ENCODE measurements around the gene DUOX1.

The DUOX1 gene

GRCh38 chr15:45168751-45169551 is 39.2 kb downstream of the DUOX1 start:
- ATAC-seq, result no peak

DNA sequence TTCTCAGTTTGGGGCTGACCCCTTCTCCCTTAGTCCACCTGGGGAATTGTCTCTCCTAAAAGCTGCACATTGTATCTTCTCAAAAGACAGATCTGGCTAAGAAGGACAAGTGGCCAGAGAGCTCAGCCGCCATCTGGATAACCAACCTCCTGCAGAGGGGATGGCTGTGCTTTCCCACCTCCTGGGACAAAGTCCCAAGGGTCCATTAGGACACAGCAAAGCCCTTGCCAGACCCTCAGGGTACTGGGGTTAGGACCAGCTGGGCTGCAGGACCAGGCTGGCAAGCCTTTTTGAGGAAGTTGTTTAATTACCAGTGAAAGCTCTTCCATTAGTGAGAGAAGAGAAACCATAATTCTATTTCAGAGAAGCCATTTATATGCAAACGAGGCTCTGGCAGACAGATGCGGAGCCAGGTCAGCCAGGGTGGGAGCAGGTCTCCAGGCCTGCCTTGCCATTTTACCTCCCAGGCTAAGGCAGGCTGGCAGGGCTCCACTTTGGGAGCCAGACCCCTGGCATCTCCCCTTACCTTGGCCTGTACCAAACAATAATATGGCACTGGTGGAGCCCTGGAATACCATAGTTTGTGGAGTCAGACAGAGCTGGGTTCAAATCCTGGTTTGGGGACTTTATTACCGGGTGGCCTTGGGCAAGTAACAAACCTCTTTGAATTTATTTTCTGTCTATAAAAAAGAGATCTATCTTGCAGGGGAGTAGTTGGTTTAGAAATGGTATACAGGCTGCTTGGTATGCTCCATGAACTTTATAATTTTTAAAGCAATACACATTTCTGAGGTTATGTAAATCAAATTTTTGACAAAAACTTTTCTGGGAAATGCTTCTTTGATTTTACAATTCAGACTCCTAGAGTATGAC is 40.0 kb downstream of the DUOX1 start:
- no peak for ATAC-seq

DNA sequence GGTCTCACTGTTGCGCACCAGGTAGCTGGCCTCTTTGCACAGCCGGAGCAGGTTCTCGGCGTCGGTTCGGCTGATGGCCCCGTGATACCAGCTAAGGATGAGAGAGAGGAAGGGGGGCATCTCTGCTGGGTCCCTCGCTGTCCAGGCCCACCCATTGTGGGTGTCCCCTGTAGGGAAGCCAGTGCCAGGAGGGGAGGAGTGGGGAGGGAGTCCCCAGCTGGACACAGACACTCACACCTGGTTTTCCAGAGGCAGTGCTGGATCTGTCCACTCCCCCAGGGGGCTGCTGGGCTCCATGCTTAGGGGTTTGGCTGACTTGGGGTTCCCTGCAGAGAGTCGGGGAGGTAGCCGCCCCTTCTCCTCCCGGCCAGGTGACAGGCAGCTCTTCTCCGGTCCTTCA is 42.1 kb downstream of the DUOX1 start:
- no peak for ATAC-seq

DNA sequence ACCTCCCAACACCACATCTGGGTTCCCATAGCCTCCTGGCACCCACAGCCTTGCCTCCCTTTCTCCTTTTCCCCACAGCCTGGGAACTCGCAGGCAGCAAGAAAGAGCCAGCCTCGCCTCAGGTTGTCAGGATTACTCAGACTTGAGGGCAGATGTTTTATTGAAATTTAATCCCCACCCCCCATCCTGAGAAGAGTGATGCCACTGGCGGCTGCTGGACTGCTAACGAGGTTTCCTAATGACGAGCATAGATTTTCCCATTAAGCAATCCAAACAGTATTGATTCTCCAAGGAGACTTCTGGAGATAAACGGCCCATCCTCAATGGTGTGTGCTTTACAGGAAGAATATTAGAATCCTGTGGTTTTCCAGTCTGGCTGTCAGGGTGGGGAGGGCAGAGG is 44.3 kb downstream of the DUOX1 start:
- no peak for ATAC-seq

GRCh38 chr15:45174577-45174976 is 44.8 kb downstream of the DUOX1 start:
- no peak for ATAC-seq

DNA sequence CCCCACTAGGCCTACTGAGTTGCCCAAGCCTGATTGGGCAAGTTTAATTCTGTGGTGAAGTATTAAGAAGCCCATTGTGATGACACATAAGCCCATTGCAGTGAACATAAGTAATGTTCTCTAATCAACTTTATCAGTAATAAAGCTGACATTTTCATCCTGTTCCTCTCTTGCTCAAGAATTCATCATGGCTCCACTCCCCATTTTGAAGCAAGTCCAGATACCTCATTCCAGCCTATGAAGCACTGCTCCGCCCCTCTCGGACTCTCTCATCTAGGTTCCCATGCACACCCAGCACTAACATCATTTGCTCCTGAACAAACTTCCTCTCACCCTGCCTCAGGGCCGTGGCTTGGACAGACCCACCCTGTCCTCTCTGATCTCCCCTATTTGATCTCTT is 47.5 kb downstream of the DUOX1 start:
- ATAC-seq, result no peak

DNA sequence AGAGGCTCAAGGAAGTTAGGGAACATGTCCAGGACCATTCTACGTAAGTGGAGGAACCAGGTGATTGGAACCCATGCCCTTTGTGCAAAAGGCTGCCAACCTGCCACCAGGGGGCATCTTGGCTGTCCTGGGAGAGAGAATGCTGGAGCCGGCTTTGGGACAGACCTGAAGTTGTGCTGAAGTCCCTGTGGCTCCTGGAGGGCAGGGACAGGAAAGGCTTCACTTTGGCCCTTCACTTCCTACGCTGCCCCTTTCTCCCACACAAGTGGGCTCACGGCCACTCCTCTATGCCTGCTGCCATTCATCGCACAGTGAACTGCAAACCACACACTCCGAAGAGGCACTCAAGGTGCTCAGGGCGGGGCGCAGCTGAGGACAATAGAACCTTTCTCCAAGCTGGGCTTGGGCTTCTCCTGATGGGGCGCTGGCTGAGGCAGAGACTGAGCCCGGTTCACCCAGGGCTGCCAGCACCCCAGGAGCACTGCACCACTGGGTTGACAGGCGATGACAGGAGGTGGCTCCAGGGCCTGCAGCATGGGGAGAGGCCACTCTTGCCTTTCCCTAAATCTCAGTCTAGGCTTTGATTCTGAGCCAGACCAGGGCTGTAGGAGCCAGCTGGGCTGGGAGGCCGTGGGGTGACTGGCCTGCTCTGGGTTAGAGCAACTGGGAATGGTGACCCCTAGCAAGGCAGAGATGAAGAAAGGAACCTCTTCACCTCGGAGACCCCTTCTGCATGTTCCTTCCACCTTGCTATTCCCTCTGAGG is 49.6 kb downstream of the DUOX1 start:
- peak; percentile 38 to 55 for ATAC-seq

DNA sequence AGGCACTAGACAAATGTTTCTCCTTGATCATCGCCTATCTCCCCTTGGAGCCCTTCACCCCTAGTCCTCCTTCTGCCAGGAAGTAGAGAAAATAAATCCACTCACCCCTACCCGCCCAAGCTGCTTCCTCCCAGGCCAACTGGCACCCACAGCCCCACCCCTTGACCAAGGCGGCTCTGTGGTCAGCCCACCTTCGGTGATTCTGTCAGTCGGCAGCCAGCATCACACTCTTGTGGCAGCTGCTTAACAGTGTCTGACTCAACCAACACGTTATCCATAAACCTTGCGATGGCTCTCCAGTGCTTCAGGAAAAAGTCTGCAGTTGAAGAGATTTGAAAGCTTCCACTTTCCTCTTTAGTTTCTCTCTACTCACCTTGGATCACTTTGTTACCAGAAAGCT is 50.4 kb downstream of the DUOX1 start:
- ATAC-seq, result peak in 1 of 2 donors; percentile 33

- ATAC-seq, result no peak
These were observed 51.0 kb downstream of the DUOX1 start for GRCh38 chr15:45180648-45181436.

- no peak for ATAC-seq
These were observed 51.9 kb downstream of the DUOX1 start for GRCh38 chr15:45181491-45182285.

GRCh38 chr15:45182996-45183395 is 53.2 kb downstream of the DUOX1 start:
- ATAC-seq, result no peak

GRCh38 chr15:45183511-45183910 is 53.7 kb downstream of the DUOX1 start:
- ATAC-seq, result no peak

- ATAC-seq, result no peak
These were observed 54.8 kb downstream of the DUOX1 start for GRCh38 chr15:45184562-45185041.

DNA sequence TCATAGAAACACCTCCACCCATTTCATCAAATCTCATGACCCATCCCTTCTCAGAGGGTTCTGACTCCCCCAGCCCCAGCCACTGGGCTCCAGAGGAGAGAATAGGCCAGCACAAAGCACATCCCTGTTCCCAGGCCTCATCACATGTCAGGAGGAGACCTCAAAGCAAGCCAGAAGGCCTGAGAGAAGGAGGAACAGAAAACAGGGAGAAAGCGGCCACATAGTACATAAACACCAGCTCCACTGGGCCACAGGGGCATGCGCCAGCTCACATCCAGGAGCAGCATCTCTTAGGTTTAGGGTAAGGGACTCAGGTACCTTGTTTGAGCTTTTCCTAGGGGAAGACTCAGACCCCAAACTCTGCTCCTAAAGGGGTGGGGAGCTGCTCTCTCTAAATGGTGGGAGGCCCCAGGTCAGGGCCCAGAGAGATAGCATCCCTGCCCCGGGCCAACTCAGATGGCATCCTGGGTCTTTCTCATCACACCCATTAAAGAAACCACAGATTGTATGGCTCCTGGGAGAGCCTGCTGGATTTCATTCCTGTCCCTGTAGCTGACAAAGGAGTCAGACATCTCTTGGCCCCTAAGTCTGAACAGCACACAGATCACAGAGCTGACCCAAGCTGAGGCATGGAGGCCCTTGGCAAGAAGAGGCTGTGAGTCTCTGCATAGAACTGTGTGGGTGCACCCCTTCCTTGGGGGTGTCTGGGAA is 55.4 kb downstream of the DUOX1 start:
- ATAC-seq, result no peak

DNA sequence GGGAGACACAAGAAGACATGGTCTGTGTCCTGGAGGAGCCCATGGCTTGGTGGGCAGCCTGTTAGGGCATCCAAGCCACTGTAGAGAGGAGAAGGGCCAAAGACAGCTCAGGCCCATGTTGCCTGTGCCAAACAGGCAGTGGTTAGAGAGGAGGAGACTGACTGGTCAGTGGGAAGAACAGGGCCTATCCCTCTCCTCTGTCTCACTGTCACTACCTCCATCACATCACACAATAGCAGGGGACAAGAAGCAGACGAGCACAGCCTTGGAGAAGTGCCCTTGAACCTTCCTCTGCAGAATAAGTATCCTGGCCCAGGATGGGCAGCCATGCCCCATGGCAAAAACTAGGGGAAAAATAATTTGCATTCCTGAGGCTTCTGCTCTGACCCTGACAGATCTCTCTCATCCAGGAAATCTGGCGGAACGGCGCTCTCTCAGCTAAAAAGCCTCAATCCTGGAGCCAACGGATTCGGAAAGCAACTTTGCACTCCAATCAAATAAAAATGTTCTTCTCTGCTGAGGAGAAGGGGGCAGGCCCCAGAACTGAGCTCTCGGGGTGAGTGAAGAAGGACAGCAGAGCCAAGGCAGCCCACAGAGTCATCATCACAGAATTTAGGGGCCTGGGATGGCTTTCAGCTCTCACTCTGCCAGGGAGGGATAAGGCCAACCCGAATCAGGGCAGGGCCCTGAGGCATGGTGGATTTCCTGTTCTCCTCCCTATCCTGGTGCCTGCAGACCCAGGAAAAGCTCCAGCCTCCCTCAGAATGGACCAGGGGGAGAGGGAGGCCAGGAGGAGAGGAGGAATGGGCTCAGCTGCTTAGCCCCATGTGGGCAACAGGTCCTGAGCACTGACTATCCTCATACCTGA is 56.3 kb downstream of the DUOX1 start:
- no peak for ATAC-seq

- ATAC-seq, result no peak
These were observed 57.2 kb downstream of the DUOX1 start for GRCh38 chr15:45186771-45187577.

GRCh38 chr15:45187578-45187893 is 57.7 kb downstream of the DUOX1 start:
- no peak for ATAC-seq

DNA sequence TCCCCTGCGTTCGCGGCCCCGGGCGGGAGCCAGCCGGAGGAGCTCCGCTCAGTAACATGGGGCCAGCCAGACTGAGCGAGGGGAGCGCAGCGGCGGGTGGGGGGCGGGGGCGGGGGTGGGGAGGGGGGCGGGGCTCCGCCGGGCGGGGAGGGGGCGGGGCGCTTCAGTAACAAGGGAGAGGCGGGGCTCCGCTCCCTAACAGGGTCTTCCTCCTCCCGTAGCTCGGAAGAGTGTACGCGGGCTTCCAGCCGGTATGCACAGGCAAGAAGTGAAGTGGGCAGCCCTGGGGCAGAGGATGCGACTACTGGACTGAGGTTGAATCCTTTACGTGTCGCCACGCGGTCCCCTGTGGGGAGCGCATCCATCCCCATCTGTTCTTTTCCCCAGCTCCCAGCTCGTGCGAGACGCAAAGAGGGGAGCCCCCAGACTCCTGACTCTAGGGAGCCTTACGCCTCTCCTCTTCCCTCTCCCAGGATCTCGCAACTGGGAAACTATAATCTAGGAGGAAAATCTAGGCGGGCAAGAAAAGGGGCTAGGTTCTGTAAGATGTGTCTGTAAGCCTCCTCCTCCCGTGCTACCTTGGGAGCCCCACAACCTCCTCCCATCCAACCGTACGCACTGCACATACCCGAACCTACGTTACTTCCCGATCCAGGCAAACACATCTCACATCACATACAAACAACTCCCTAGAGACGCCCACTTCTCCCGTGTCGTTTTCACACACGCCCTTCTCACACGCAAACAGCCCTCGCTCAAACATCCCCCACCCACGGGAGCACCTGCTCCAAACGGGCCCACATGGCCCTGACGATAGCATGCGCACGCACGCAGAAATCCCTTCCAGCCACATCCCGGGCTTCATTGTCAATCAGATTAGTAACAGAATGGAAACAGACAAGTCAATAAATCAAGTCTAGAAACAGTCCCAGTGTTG is 58.4 kb downstream of the DUOX1 start, which contains the start of gene SHF:
Gene SHF (minus strand): TSS at position 73 of the 937 bp plus-strand sequence. CDS start 15 bp downstream, at position 58.
- peak; percentile 76 to 77 for ATAC-seq
